Activated CD4-positive, alpha-beta T cell treated with anti-CD3 and anti-CD28 coated beads for 36 hours (primary cell): Measurements from ENCODE around the gene DMWD. TPM values are rescaled to one million over a fixed set of nuclear protein-coding genes. Genes with fewer than 3 reads are reported as not detected.

ENCODE experiments used
- ATAC-seq: fragments of 200-7000 bp; cut with Tn5 transposase; one replicate; pipeline ENCODE4 v1.10.0; 2021; ENCODE audit warnings: mild to moderate bottlenecking, moderate library complexity
- CTCF ChIA-PET: fragments of 350-600 bp; sonication (Branson Sonifier 250); formaldehyde crosslinking; loops from one replicate; lab custom pipeline; 2021; ENCODE audit warnings: antibody characterized with exemption; lab: Charles Lee
- POLR2A ChIA-PET: fragments of 350-600 bp; sonication (Branson Sonifier 250); formaldehyde crosslinking; loops from one replicate; lab custom pipeline; 2021; ENCODE audit warnings: antibody characterized with exemption, inconsistent platforms; lab: Charles Lee
- DNase-seq: peaks from one replicate; pipeline ENCODE4 v3.0.0-alpha.2; 2020
- H3K27ac Mint-ChIP-seq: one replicate; pipeline ENCODE4 v1.8.0; 2021; ENCODE audit warnings: mixed read lengths
- H3K27me3 Mint-ChIP-seq: one replicate; pipeline ENCODE4 v1.8.0; 2021; ENCODE audit warnings: mixed read lengths
- H3K36me3 Mint-ChIP-seq: one replicate; pipeline ENCODE4 v1.8.0; 2021; ENCODE audit warnings: low read depth, mixed read lengths
- H3K4me1 Mint-ChIP-seq: one replicate; pipeline ENCODE4 v1.8.0; 2021; ENCODE audit warnings: mixed read lengths
- H3K4me3 Mint-ChIP-seq: one replicate; pipeline ENCODE4 v1.8.0; 2021; ENCODE audit warnings: mild to moderate bottlenecking, moderate library complexity, mixed read lengths
- H3K9me3 Mint-ChIP-seq: one replicate; pipeline ENCODE4 v1.8.0; 2021; ENCODE audit warnings: low read depth, mixed read lengths
- intact Hi-C, 2 experiments: fragments of 100-400 bp; cut with DNase I in 1 of 2; cut with micrococcal nuclease in 1 of 2; formaldehyde crosslinking; loops; one replicate each; pipeline versions ENCODE4 v1.14.2 to v1.15.1; 2022 to 2024; cut with DNase I, micrococcal nuclease
- total RNA-seq, 2 experiments: library from RNA; stranded (reverse); gene quantifications; one replicate each; pipeline ENCODE4 v1.2.3, GENCODE V29; 2021

The DMWD gene
- total RNA-seq, 2 experiments from 2014 or later = 31.1 to 35.1 TPM

DNA sequence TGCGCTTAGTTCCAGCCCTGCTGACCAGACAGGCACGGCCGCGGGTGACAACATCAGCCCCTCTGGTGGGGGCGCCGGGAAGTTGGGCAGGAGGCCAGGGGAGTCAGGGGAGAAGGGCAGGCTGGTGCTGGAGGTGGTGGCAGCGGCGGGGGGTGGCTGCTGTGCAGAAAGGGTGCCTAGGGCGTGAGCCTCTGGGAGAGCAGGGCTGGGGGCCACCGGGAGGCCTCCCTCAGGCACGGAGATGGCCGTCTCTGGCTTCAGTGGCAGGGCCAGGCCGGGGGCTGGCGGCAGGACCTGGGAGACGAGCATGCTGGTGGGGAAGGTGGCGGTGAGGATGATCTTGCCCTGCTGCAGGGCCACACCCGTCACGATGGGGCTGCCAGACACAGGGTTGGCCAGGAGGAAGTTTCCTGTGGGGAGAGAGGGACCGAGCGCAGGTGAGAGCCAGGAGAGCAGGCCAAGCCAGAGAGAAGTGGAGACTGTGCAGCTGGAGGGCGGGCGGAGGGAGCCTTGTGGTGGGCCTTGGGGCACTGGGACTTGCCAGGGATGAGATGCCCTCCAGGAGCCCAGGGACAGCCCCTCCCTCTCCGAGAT, 26.8 kb downstream of the DMWD start:
- peaks cover 6% of the 10 kb centered on the region for H3K4me1 Mint-ChIP-seq
- no peaks in the 10 kb centered on the region for H3K9me3 Mint-ChIP-seq
- DNase-seq (no peak), ATAC-seq (no peak)
- peaks cover 10% of the 10 kb centered on the region for H3K27me3 Mint-ChIP-seq
- intact Hi-C loops = loop anchor here in 1 of 2 experiments (5.0 kb wide), 1 partner anchor 48 kb away; no protein-coding TSS in a partner anchor
- H3K4me3 Mint-ChIP-seq = no peak overlapping the region
- H3K27ac Mint-ChIP-seq = no peak overlapping the region
- CTCF ChIA-PET = interaction anchor here (0.8 kb wide), 1 partner anchor 52 kb away, joined by 3 read pairs; no protein-coding TSS in a partner anchor
- H3K36me3 Mint-ChIP-seq = no peaks in the 10 kb centered on the region
- POLR2A ChIA-PET = interaction anchor here (0.6 kb wide), 1 partner anchor 183 kb away, joined by 3 read pairs; no protein-coding TSS in a partner anchor

GRCh38 chr19:45764945-45765701, 27.5 kb downstream of the DMWD start:
- intact Hi-C loops = loop anchor here in 1 of 2 experiments (5.0 kb wide), 1 partner anchor 48 kb away; no protein-coding TSS in a partner anchor
- ATAC-seq = no peak

DNA sequence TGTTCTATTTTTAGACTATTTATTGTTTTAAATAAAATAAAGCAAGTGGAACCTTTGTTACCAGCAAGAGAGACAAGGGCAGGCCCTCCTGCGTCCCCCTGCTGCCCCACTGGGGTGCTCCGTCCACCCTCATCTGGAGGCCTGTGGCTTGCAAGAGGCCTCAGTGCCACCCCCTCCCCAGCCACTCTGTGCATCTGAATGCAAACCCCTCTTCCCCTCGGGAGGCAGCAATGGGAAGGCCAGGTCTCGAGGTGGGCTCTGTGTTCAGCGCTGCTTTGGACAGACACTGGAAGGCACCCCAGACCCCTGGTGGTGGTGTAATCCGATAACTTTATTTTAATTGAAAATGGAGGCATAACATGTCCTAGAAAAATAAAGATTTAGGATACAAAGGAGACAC, 28.2 kb downstream of the DMWD start:
- Mint-ChIP-seq H3K4me1 (peaks cover 2% of the 10 kb centered on the region), H3K27ac (no peak overlapping the region), H3K4me3 (no peak overlapping the region), H3K36me3 (no peaks in the 10 kb centered on the region), H3K27me3 (peaks cover 10% of the 10 kb centered on the region), H3K9me3 (no peaks in the 10 kb centered on the region)
- intact Hi-C loops = no loop called here
- ChIA-PET CTCF (no interaction called here), POLR2A (no interaction called here)
- ATAC-seq (no peak), DNase-seq (no peak)

More at GRCh38 chr19:45764945-45765701, 27.5 kb downstream of the DMWD start:
- Mint-ChIP-seq H3K9me3 (no peaks in the 10 kb centered on the region), H3K36me3 (no peaks in the 10 kb centered on the region), H3K4me3 (no peak overlapping the region), H3K27me3 (peaks cover 10% of the 10 kb centered on the region), H3K4me1 (peaks cover 6% of the 10 kb centered on the region), H3K27ac (no peak overlapping the region)
- ChIA-PET CTCF (interaction anchor here (0.8 kb wide), 1 partner anchor 52 kb away, joined by 3 read pairs; no protein-coding TSS in a partner anchor), POLR2A (interaction anchor here (0.6 kb wide), 1 partner anchor 184 kb away, joined by 3 read pairs; no protein-coding TSS in a partner anchor)
- DNase-seq = no peak

DNA sequence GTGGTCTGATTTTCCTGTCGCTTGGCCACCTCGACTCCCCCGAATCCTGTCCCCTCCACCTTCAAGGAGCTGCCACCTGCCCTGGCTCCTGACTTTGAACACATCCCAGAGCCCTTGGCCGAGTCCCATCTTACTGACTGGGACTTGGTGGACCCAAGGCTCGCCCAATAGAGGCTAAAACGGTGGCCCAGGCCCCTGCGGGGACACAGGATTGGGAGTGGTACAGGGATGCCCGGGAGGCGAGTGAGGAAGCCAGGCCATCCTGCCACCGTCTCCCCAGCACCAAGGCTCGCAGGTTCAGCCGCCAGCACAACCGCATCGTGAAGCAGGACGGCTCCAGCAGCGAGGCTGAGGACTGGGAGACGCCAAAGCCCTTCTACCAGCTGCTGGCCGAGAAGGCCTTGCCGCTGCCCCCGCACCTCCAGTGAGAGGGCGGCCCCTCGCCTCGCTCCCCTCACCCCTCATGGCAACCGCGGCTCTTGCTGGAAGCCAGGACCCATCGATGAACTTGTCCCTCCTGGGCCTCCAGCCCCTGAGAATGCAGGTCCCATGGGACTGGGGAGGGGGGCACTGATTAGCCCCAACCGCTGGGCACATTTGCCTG, 28.9 kb downstream of the DMWD start:
- Mint-ChIP-seq H3K36me3 (no peaks in the 10 kb centered on the region), H3K4me3 (no peak overlapping the region), H3K27ac (no peak overlapping the region), H3K4me1 (peaks cover 1% of the 10 kb centered on the region), H3K9me3 (no peaks in the 10 kb centered on the region), H3K27me3 (peaks cover 10% of the 10 kb centered on the region)
- ATAC-seq = no peak
- DNase-seq = no peak
- intact Hi-C loops = no loop called here
- ChIA-PET POLR2A (interaction anchor here (0.6 kb wide), 1 partner anchor 46 kb away, joined by 3 read pairs; no protein-coding TSS in a partner anchor), CTCF (interaction anchor here (0.5 kb wide), 1 partner anchor 266 kb away, joined by 4 read pairs; no protein-coding TSS in a partner anchor)

- no peak for DNase-seq
- H3K27ac Mint-ChIP-seq = no peak overlapping the region
- CTCF ChIA-PET = interaction anchor here (0.7 kb wide), 2 partner anchors 71 to 180 kb away, joined by 3 read pairs; partner anchors contain the start of gene QPCTL
- peaks cover 9% of the 10 kb centered on the region for H3K27me3 Mint-ChIP-seq
- H3K4me1 Mint-ChIP-seq = peaks cover under 1% of the 10 kb centered on the region
- intact Hi-C loops = no loop called here
- H3K4me3 Mint-ChIP-seq = no peak overlapping the region
- no peak for ATAC-seq
- POLR2A ChIA-PET = no interaction called here
- H3K9me3 Mint-ChIP-seq = no peaks in the 10 kb centered on the region
- no peaks in the 10 kb centered on the region for H3K36me3 Mint-ChIP-seq
Measured at GRCh38 chr19:45762870-45763631, 29.6 kb downstream of the DMWD start.

DNA sequence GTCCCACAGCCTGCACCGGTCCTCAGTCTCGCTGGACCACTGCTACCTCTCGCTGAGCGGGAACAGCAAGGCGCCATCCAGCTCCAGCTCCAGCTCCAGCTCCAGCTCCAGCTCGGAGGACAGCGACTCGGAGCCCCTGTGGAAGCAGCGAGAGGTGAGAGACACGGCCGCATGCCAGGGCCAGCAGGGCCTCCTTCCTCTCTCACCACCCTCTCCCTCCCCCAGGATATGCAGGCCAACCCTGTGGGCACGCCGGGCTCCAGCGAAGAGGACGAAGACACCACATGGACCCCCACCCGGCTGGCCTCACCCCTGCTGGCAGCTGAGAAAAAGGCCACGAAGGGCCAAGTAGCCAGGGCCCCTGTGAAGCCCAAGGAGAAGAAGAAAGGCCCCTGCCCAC, 30.9 kb downstream of the DMWD start:
- ATAC-seq (no peak), DNase-seq (no peak)
- Mint-ChIP-seq H3K4me3 (no peak overlapping the region), H3K4me1 (no peaks in the 10 kb centered on the region), H3K27ac (no peak overlapping the region), H3K36me3 (no peaks in the 10 kb centered on the region), H3K9me3 (no peaks in the 10 kb centered on the region), H3K27me3 (peaks cover 4% of the 10 kb centered on the region)
- ChIA-PET CTCF (interaction anchor here (0.8 kb wide), 1 partner anchor 9 kb away, joined by 3 read pairs; no protein-coding TSS in a partner anchor), POLR2A (interaction anchor here (0.6 kb wide), 2 partner anchors 48 to 945 kb away, joined by 3 read pairs; no protein-coding TSS in a partner anchor)
- intact Hi-C loops = no loop called here

- intact Hi-C loops = no loop called here
- Mint-ChIP-seq H3K9me3 (no peaks in the 10 kb centered on the region), H3K4me3 (no peak overlapping the region), H3K36me3 (no peaks in the 10 kb centered on the region), H3K27ac (no peak overlapping the region), H3K4me1 (no peaks in the 10 kb centered on the region), H3K27me3 (peaks cover 2% of the 10 kb centered on the region)
- ChIA-PET CTCF (no interaction called here), POLR2A (no interaction called here)
- ATAC-seq (no peak), DNase-seq (no peak)
Measured at GRCh38 chr19:45758921-45759320, 33.7 kb downstream of the DMWD start.

DNA sequence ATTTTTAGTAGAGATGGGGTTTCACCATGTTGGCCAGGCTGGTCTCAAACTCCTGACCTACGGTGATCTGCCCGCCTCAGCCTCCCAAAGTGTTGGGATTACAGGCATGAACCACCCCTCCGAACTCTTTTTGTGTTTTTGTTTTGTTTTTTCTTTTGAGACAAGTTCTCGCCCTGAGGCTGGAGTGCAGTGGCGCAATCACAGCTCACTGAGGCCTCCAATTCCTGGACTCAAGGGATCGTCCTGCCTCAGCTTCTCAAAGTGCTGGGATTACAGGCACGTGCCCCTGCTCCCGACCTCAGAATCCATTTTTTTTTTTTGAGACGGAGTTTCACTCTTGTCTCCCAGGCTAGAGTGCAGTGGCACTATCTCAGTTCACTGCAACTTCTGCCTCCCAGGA, 35.0 kb downstream of the DMWD start:
- ChIA-PET CTCF (interaction anchor here (0.6 kb wide), 1 partner anchor 1125 kb away, joined by 3 read pairs; no protein-coding TSS in a partner anchor), POLR2A (no interaction called here)
- DNase-seq (no peak), ATAC-seq (no peak)
- no peaks in the 10 kb centered on the region for H3K36me3 Mint-ChIP-seq
- H3K9me3 Mint-ChIP-seq = no peaks in the 10 kb centered on the region
- H3K4me1 Mint-ChIP-seq = no peaks in the 10 kb centered on the region
- H3K4me3 Mint-ChIP-seq = no peak overlapping the region
- H3K27ac Mint-ChIP-seq = no peak overlapping the region
- peaks cover 2% of the 10 kb centered on the region for H3K27me3 Mint-ChIP-seq
- intact Hi-C loops = no loop called here

GRCh38 chr19:45754323-45754722, 38.3 kb downstream of the DMWD start:
- H3K4me3 Mint-ChIP-seq = no peak overlapping the region
- no peaks in the 10 kb centered on the region for H3K36me3 Mint-ChIP-seq
- intact Hi-C loops = no loop called here
- H3K9me3 Mint-ChIP-seq = no peaks in the 10 kb centered on the region
- ChIA-PET CTCF (interaction anchor here (1.0 kb wide), 1 partner anchor 10 kb away, joined by 3 read pairs; no protein-coding TSS in a partner anchor), POLR2A (no interaction called here)
- no peak overlapping the region for H3K27ac Mint-ChIP-seq
- H3K27me3 Mint-ChIP-seq = no peaks in the 10 kb centered on the region
- ATAC-seq (no peak), DNase-seq (no peak)
- no peaks in the 10 kb centered on the region for H3K4me1 Mint-ChIP-seq

GRCh38 chr19:45753548-45753947, 39.1 kb downstream of the DMWD start:
- Mint-ChIP-seq H3K36me3 (no peaks in the 10 kb centered on the region), H3K4me1 (no peaks in the 10 kb centered on the region), H3K27me3 (no peaks in the 10 kb centered on the region), H3K27ac (no peak overlapping the region), H3K9me3 (no peaks in the 10 kb centered on the region), H3K4me3 (no peak overlapping the region)
- DNase-seq (no peak), ATAC-seq (no peak)
- intact Hi-C loops = no loop called here
- ChIA-PET CTCF (interaction anchor here (1.0 to 1.5 kb wide), 2 partner anchors 9 to 15 kb away, joined by 3 to 4 read pairs; partner anchors contain the start of gene SIX5), POLR2A (no interaction called here)
